GM19397 (cell line): ENCODE data around the gene RCOR1.

Experiments used
- ATAC-seq: cut with Tn5 transposase; IDR thresholded peaks from one replicate; pipeline ENCODE4 v1.9.1; 2021; ENCODE audit warnings: mild to moderate bottlenecking, moderate library complexity; ENCODE audit not compliant: unreplicated experiment

RCOR1 gene

DNA sequence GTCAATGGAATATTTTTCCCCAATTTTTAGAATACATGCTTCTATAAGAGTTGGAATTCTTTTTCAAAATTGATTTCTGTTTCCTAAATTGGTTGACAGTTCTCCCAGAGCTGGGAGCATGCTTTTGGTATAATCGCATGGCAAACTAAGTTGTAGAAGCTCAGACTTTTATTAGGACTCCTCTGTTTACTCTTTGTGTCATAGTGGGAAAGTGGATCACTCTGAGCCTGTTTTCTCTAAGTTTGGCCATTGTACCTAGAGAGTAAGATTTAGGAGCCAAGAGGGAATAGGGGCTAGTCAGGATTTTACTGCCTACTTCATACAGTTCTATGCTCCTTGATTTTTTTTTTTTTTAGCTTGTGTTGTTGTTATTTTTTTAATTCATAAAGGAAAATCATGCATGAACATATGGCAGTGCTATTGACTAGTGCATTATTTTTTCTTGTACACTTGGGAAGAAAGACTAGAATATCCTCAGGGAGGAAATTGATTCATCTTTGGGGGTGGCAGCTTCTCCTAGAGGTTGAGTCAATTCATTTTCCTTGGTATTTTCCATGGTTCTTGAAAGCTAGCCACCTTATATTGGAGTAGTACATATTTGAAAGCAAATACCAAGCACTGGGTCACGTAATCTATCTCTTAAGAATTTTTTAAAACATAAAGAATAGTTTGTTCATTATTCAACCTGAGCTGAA is 107.1 kb downstream of the RCOR1 start:
- no peak for ATAC-seq

DNA sequence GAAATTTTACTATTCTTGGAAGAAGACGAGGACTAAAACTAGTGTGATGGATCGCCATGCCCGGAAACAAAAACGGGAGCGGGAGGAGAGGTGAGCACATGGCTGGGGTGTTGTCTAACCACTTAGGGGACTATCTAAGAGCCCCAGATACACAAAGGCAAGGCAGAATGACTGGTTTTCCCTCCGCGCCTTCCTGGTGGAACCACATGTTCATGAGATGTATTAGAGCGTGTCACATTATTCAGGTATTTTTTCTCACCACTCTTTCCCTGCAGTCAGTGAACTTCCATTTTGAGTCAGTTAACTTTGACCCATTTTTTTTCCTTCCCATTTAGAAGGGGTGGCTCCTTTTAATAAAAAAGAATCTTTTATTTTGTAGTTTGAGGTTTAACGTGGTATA is 116.0 kb downstream of the RCOR1 start:
- ATAC-seq = no peak

DNA sequence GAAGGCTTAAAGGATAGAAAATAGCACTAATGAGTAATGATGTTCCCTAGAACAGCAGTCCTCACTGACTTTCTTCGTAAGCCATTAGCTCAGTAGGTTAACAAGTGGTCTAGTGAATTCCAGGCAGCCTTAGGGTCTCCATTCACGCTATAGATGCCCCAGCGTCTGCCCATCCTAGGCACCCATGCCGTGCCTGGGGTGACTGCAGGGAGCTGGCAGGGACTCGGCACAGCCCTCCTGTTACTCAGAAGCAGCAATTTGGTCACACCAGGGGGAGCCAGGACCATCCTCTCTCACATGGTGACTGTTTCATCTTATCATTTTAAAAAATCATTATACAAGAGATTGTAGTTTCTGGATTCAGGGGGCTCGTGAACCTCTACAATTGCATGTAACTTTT is 118.8 kb downstream of the RCOR1 start:
- ATAC-seq = no peak

DNA sequence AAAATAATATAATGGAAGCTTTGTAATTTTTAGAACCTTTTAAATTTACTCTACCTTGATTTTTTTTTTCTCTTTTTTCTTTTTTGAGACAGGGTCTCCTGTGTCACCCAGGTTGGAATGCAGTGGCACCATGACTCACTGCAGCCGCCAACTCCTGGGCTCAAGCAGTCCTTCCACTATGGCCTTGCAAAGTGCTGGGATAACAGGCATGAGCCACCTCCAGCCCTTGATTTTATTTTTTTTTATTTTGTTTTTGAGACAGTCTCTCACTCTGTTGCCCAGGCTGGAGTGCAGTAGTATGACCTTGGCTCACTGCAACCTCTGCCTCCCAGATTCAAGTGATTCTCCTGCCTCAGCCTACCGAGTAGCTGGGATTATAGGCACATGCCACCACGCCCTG is 119.5 kb downstream of the RCOR1 start:
- ATAC-seq = no peak

DNA sequence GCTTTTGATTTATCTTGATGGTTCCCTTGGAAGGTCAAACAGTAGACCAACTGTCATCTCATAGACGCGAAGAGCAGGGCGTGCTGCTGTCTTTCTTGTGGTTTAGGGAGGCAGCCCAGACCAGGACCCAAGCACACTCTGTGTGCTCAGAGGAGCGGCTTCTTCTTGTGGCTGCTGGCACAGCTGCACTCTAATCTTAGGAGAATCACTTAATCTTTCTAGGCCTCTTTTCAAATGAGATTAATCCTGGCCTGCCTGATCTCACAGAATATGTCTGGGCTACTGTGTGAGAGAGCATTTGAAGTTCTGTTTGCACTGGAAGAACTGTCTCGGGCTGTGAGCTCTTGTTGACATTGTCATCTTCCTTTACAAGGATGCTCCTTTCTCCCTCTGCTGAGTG is 124.8 kb downstream of the RCOR1 start:
- no peak for ATAC-seq

DNA sequence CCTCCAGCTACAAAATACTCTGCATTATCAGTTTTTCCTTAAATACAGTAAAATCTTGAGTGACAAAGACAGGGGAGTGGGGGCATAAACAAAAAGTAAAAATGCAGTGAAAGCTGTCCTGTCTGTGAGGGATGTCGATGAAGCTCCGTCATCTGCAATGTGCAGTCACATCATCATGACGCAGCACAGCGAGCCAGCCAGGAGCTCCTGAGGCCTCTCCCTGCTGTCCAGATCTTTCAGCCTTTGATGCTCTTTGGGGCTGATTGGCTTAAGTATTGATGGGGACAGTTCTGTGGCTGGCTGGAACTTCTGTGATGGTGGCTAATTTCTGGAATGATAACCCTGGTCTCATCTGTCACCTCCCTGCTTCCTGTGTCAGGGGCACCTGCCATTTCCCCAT is 130.2 kb downstream of the RCOR1 start:
- no peak for ATAC-seq

DNA sequence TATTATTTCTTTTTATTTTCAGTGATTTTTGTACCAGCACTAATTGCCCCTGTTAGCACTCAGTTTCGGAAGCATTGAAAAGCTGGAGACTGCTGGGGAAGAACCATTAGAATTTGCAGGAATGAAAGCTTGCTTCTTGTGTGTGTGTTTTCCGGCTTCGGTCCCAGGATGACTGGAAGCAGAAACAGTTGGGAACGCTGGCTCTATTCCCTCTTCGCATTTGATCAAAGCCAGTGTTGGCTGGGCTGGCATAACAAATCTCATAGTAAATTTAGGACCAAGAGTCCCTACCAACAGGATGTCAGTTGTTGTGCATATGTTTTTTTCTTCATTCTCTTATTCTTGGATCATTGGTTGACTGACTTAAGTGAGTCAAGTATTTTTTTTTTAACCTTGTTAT is 131.2 kb downstream of the RCOR1 start:
- no peak for ATAC-seq

DNA sequence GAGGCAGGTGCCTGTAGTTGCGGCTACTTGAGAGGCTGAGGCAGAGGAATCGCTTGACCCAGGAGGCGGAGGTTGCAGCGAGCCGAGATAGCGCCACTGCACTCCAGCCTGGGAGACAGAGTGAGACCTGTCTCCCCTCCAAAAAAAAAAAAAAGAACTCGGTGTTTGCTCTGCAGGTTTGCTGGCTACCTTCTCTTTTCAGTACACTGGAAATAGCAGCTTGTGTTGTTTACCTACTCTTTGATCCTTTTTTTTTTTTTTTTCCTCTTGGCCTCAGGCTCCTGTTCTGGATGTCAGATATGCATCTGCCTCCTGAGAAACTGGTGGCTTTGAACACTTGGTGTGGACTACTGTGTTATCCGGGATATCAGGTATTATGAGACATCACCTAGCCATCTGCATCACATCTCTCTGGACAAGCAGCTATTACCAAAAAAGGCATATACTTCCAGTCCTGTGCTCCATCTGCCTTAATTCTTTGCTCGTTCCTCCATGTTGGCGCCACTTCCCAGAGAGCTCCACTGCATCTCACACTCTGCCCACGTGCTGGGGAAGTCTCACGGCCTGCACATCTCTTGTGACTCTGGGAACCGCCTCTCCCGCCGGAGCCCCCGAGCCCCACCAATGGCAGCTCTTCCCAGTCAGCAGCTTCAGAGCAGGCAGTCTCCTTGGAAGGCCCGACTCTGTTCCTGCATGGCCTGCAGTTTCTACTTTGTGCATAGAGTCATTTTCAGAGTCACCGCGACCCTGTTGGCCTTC is 133.9 kb downstream of the RCOR1 start:
- no peak for ATAC-seq

DNA sequence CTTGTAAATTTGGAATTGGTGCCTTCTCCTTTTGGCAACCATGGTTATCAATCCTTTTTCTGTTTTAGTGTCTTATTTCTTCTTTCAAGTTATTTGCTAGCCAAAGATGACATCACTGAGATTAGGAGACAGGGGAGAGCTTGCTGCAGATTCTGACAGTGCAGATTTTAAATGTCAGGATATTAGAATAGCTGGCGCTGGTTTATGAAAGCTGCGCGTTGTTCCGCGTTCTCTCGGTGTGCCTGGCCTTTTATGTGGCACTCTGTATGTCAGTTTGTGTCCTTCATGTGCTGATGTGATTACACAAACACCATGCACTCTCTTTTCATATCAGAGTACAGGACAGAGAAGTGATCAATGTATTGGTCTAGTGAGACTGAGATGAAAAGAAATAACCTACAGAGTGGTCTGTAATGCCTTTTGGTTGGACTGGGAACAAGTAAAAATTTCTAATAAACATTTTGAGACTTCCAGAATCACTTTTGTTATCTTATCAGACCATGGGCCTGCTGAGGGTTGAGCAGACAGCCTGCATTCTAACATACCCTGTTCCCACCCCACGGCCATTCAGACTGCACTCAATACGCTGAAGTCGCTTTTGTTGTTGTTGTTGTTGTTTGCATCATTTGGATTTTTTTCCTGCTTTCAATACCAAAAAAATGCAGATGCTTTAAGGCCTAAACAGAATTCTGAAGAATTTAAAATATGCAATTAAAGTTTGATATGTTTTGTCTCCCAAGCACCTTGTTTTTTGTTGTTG is 135.1 kb downstream of the RCOR1 start:
- no peak for ATAC-seq

DNA sequence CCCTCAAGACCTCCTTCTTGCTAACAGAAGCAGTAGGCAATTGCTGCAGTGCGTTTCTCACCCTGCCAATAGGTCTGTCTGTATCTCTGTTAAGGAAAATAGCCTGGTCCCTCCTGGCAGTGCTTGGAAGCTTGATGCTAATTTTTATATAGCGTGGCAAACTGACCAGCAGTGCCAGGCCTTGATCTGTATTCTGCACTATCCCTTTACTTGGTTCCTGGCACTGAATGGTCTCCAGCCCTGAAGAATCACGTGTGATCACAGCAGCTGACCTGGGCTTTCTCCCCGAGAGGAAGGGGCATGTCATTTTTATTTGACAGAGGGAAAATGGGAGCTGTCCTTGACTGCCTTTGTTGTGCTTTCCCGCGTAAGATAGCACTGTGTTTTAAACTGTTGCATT is 136.1 kb downstream of the RCOR1 start:
- no peak for ATAC-seq

DNA sequence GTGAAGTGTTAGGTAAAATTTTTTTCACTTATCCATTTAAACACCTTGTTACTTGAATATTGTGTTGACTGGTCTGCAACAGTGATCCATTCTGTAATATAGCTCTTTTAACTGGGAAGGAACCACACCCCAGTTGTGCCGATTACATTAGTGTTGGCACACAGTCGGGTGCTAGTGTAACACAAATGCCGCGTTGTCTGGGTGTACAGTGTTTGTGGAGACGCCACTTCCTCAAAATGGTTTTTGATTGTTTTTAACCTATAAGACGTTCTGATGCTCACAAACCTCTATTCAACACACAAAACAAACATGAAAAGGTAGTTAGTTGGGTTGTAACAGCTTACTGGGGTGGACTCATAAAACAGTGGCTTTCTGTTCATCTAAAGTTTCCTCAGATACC is 136.8 kb downstream of the RCOR1 start:
- no peak for ATAC-seq

DNA sequence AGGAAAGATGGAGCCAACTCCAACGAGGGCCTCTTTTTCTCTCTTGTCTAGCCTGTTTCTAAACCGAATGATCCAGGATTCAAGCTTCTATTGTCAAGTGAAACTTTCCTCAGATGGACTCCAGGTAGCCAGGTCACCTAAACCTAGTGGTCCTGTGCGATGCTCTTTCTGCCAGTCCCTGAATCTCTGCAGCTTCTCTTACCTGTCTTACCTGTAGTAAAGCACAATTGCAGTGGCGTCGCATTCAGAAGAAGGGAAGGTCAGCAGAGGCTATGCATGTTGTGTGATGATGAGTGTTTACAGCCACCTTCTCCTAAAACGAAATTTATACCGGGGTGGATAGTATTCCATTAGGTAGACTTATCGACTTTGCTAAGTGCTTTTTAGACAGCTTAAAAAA is 137.4 kb downstream of the RCOR1 start:
- no peak for ATAC-seq

DNA sequence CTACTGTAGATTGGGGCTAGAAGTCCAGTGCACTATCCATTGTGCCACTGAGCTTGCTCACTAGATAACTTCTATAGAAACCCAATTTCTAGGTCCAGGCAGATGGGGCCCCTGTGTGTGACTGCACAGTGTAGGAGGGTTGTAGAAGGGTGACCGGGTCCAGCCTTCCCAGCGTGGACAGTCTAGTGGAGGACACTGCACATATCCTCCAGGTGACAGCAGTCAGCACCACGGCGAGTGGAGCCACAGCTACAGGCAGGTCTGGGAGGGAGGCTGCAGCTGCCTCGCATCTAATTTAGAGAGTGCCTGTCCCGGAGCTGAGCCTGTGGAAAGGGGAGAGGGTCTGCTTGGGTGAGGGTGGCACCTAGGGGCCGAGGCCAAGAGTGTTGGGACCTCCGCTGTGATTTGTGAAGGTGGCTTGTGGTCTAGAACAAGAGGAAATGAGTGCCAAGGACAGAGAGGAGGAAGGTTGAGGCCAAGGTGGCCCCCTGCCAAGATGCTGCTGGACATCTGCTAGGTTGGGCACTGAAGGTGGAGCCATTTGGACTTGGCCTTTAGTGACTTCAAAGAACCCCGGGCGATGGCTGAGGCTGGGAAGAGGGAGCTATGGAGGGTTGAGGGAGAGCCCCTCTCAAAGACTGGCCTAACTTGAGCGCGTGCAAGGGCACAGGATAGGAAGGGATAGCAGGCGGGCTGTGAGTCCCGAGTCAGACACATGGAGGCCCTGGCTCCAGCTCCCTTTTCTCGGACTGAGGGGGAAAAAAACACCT is 138.8 kb downstream of the RCOR1 start:
- ATAC-seq = no peak

DNA sequence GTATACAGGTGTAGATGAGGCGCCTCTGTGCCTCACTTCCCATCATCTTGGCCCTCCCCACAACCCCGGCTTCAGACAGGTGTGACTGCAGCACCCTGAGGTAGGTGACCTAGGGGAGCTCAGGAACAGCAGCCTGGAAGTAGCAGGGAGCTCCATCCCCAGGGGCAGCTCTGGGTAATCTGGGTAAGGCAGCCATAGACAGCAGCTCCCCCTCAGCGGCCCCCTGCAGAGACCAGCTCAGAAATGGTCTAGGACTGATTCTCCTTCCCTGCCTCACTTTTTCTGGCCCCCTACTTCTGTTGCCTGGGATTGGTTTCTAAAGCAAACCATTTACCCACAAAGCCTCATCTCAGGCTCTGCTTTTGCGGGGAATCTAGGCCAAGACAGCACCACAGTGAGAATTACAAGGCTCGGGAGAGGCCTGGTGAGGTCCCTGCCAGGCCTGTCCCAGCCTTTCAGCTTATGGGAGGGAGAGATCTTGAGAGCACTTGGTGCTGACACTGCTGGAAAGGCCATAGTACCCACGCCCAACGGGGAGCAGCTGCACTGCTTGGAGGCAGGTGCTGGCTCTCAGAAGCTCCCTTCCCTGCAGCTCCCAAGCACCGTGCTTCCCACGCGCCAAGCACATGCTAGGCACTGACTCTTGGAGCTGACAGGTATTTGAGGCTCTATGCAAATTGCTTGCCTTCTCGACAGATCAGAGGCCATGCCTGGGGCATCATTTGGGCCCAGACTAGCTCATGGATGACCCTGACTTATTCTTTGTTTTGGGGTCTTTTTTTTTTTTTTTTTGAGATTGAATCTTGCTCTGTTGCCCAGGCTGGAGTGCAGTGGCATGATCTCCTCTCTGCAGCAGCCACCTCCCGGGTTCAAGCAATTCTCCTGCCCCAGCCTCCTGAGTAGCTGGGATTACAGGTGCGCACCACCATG is 139.7 kb downstream of the RCOR1 start:
- no peak for ATAC-seq

DNA sequence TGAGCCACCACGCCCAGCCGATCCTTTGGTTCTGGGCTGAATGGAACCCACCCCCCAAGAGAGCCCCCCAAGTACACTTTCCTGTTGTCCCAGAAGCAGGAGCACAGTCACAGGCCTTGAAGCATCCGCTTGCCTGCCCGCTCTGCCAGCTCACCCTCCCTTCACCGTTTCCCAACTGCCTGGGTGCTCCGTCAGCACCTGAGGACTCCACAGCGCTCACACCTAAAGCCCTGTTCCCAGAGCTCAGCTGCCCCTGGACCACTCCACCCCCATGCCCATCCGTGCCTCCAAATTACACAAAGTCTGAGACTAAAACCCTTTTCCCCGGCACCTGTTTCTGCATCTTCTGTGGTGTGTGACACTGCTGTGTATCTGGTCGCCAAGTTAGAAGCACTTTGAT is 140.5 kb downstream of the RCOR1 start:
- no peak for ATAC-seq

DNA sequence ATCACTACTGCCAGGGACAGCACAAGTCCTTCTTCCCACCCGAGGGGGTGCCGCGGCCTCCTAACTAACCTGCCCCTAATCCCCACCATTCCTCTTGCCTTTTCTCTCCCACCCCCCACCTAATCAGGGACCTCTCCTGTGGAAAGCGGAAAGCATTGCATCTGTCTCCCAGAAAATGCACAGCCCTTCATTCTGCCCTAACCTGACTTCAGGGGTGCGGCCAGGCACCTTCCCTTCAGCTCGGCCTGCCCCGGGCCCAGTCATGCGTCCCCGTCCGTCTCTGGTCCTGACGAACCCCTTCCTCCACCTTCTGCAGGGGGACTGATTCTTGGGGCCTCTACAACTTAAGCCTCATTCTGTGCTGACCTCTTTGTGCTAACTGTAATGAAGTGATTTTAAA is 140.9 kb downstream of the RCOR1 start:
- no peak for ATAC-seq

DNA sequence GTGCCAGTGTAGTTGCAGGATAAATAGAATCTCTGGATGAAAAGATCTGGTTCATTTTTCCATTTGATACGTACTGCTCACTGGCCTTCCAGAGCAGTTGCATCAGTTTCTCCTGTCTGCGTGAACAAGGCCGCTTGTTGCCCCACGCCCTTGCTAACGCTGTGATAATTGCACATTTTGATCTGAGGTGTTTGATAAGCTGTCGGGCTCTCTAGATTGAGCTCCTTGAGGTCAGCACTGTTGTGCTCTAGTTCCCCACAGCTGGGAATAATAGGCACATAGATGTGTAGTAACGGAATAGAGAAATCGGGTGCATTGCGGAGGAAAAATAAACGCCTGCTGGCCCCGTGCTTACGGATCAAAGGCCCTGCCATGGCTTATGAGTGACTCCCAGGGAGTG is 142.0 kb downstream of the RCOR1 start:
- no peak for ATAC-seq

DNA sequence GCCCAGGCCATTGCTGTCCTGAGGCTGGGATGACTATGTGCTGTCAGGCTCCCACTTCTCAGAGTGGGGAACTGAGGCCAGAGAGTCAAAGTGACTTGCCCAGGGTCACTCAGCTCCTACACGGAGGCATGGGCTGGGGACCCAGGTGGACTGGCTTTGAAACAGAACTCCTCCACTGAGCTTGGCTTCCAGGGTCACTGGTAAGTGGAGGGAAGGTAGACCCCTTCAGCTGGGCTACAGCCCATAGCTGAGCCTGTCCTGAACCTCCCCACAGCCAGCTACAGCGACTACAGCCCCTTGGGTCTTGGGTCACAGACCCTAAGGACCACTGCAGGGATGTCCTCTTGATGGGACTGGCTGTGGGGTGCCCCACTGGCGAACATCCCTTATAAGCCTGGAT is 144.5 kb downstream of the RCOR1 start:
- no peak for ATAC-seq

DNA sequence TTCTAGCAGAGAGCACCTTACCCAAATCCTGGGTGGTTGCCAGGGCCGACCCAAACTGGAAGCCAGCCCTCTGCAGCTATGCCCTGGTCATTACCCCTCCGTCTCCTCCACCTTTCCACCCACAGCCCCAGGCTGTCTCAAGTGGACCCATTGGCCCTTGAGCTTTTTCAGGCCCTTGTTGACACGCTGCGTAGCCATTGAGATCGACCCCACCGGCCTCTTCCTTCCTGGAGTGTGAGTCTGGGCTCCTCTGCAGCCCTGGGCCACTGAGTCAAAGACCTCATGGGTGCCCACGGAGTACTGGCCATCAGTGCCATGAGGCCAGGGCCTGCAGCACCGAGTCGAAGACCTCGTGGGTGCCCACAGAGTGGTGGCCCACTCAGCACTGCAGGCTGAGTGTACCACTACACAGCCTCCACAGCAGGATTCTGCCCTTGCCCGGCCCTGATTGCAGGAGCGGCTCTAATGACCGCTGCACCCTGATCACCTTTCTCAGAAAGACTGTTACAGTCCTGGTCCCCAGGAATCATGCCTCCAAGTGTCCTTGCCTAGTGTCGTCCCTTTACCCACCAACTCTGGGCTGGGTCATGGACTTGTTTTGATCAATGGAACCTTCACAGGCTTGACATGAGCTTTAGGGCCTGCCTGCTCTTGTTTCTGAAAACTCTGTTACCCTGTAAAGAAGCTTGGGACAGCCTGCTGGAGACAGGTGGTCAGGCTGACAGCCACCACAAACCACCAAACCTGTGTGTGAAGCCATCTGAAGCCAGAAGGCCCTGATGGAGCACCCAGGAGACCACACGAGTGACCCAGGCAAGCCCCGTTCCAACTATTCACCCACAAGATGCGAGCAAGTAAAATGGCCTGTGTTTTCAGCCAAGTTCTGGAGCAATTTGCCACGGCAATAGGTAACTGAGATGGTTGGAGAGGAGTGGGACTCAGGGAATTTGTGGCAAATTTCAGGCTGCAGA is 145.2 kb downstream of the RCOR1 start:
- no peak for ATAC-seq
